ENCODE measurements around the gene TTC8. TPM values are rescaled to one million over a fixed set of nuclear protein-coding genes. Genes with fewer than 3 reads are reported as not detected.

TTC8 gene
- total RNA-seq: 31.2 and 37.2 TPM in 2 replicates

DNA sequence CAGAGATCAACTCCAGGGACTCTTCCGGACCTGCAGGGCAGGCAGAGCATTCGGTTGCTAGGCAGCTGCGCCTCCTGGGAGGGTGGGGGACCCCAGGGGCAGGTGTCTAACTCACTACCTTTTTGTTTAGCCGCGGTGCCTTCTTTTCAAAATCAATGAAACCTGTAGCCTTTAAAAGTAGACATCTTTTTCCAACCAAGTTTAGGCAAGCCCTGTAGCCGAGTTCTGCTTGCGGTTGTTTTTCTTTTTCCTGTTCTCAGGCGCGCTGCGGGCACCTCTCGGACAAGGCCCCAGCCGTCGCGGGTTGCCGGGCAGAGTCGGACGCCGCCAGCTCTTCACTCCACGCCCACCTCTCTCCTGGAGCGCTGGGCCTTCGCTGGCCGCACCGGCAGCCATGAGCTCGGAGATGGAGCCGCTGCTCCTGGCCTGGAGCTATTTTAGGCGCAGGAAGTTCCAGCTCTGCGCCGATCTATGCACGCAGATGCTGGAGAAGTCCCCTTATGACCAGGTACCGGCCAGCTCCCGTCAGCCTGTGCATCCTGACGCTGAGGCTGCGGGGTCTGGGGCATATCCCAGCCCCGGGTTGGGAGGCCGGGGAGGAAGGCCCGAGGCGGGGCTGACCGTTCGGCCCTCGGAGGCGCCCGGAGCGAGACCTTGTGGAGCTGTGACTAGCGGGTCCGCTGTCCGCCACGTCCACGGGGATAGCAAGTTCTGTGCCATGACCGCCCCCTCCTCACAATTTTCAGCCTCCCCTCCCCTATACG is at the start of gene TTC8:
Gene TTC8, plus strand, starts transcription at position 338 of the 764 bp plus-strand sequence. Its CDS starts 57 bp downstream, at position 395.

GRCh38 chr14:88792473-88793258 is 31.8 kb upstream of the TTC8 start, which contains the start of gene EML5:
EML5 (minus strand) TSS chr14:88792953; CDS start chr14:88792503, 450 bp downstream.

Other genes starting within 250 kb of the TTC8 start
- 0.11 and 0.50 TPM in 2 replicates for gene EML5, start 31.7 kb upstream of the TTC8 start, total RNA-seq

All from uterine smooth muscle cell (primary cell).